ENCODE results near the gene ANP32E. TPM values are rescaled to one million over a fixed set of nuclear protein-coding genes. Genes with fewer than 3 reads are reported as not detected.
A peak's percentile ranks its signal among the peaks of the same experiment; 100 is the strongest.

The ANP32E gene
- total and polyA plus RNA-seq, 9 of the 15 experiments (the other 6 are each of a cell fraction or from before 2014, with no cell fraction given), result 60.4 to 197 (median 104) TPM

DNA sequence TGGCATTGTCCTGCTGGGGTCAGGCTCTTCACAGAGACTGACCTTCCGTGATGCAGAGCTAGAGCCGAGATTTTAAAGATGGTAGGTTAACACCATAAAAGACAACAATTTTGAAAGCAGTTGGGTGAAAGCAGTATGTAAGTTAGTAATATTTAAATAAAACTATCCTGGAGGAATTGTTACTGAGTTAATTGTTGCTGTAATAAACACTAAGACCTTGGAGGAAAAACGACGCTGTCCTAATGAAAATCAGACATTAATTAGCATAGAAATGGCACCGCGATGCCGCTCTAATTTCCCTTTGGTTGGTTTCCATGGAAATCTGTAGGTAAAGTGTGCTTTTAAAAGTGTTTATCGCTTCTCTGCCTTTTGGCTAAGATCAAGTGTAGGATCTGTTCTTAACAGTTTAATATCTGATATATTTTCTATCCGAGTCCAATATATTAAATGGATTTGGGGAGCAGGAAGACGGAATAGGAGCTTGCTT is 745 bp upstream of the ANP32E start (continued):
- TF ChIP-seq, protein P1, sequence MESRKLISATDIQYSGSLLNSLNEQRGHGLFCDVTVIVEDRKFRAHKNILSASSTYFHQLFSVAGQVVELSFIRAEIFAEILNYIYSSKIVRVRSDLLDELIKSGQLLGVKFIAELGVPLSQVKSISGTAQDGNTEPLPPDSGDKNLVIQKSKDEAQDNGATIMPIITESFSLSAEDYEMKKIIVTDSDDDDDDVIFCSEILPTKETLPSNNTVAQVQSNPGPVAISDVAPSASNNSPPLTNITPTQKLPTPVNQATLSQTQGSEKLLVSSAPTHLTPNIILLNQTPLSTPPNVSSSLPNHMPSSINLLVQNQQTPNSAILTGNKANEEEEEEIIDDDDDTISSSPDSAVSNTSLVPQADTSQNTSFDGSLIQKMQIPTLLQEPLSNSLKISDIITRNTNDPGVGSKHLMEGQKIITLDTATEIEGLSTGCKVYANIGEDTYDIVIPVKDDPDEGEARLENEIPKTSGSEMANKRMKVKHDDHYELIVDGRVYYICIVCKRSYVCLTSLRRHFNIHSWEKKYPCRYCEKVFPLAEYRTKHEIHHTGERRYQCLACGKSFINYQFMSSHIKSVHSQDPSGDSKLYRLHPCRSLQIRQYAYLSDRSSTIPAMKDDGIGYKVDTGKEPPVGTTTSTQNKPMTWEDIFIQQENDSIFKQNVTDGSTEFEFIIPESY (CRISPR knock-in tag; IDR thresholded peaks at IDR 0.05), result peak; percentile 37; the same call in 1 of the 2 replicates

DNA sequence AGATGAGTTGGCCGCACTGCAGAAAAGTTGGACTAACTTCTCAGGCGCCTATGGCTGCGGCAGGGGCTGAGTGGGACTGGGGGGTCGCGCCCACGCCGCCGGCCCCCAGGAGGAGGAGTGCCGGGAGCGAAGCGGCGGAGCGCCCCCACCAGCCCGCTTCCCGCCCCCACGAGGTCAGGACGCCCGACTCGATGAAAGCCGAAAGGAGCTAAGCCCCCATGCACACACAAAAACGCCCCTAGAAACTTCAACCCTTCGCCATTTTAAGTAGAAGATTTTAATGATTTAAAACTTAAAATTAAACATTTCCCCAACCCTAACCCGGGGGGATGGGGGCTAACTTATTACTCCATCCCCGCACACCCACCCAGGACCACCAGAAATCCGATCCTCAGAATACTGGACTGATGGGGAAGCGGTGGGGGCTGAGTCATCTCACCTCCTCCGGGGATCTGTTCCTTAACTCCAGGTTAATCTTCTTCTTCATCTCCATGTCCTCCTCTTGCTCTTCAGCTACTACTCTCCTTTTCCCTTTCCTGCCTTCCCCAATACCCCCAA is 539 bp downstream of the ANP32E start:
- intact Hi-C loops (cut with micrococcal nuclease) (no loop called here), in situ Hi-C loops (cut with MboI) (no loop called here)
- BruUV-seq (replicated peaks), result TSS peak; percentile 87
- TF ChIP-seq ZFP36 (IDR thresholded peaks at IDR 0.05; ENCODE audit: low read depth, low read length, partially characterized antibody) (no peak), ZNF431 (CRISPR knock-in tag; IDR thresholded peaks at IDR 0.05) (no peak), NEUROD1 (IDR thresholded peaks at IDR 0.05; ENCODE audit: borderline replicate concordance, low read depth, low read length, partially characterized antibody) (no peak), PTTG1 (tag; IDR thresholded peaks at IDR 0.05; ENCODE audit: low read depth) (no peak), TGIF2 (CRISPR knock-in tag; IDR thresholded peaks at IDR 0.05) (no peak), ZNF41 (CRISPR knock-in tag; conservative IDR thresholded peaks at IDR 0.05) (no peak), NBN (IDR thresholded peaks at IDR 0.05; ENCODE audit: low read depth) (no peak), CBFA2T3 (IDR thresholded peaks at IDR 0.05) (no peak), ZFP1 (CRISPR knock-in tag; IDR thresholded peaks at IDR 0.05) (no peak), SMARCC2 (IDR thresholded peaks at IDR 0.05; ENCODE audit: low read depth) (0 out of 2 replicates have a peak, but pooled peaks have one; percentile 18), ZNF408 (CRISPR knock-in tag; IDR thresholded peaks at IDR 0.05; ENCODE audit: low read depth) (no peak)
- TF ChIP-seq, protein P2, sequence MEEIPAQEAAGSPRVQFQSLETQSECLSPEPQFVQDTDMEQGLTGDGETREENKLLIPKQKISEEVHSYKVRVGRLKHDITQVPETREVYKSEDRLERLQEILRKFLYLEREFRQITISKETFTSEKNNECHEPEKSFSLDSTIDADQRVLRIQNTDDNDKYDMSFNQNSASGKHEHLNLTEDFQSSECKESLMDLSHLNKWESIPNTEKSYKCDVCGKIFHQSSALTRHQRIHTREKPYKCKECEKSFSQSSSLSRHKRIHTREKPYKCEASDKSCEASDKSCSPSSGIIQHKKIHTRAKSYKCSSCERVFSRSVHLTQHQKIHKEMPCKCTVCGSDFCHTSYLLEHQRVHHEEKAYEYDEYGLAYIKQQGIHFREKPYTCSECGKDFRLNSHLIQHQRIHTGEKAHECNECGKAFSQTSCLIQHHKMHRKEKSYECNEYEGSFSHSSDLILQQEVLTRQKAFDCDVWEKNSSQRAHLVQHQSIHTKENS (CRISPR knock-in tag; IDR thresholded peaks at IDR 0.05), result no peak
- TF ChIP-seq, protein P3, sequence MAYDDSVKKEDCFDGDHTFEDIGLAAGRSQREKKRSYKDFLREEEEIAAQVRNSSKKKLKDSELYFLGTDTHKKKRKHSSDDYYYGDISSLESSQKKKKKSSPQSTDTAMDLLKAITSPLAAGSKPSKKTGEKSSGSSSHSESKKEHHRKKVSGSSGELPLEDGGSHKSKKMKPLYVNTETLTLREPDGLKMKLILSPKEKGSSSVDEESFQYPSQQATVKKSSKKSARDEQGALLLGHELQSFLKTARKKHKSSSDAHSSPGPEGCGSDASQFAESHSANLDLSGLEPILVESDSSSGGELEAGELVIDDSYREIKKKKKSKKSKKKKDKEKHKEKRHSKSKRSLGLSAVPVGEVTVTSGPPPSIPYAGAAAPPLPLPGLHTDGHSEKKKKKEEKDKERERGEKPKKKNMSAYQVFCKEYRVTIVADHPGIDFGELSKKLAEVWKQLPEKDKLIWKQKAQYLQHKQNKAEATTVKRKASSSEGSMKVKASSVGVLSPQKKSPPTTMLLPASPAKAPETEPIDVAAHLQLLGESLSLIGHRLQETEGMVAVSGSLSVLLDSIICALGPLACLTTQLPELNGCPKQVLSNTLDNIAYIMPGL (CRISPR knock-in tag; IDR thresholded peaks at IDR 0.05), result no peak
- TF ChIP-seq, protein P4, sequence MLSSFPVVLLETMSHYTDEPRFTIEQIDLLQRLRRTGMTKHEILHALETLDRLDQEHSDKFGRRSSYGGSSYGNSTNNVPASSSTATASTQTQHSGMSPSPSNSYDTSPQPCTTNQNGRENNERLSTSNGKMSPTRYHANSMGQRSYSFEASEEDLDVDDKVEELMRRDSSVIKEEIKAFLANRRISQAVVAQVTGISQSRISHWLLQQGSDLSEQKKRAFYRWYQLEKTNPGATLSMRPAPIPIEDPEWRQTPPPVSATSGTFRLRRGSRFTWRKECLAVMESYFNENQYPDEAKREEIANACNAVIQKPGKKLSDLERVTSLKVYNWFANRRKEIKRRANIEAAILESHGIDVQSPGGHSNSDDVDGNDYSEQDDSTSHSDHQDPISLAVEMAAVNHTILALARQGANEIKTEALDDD (IDR thresholded peaks at IDR 0.05), result no peak

More for the DNA sequence above, 539 bp downstream of the ANP32E start:
- peak overlapping the region; percentile 95 for H3K27ac ChIP-seq (ENCODE audit: extremely low read depth, low read depth, low read length)
- H3K9me1 ChIP-seq (ENCODE audit: control insufficient read depth, insufficient read depth, low read length), result no peaks in the 10 kb centered on the region
- H3K36me3 ChIP-seq (ENCODE audit: control insufficient read depth, insufficient read depth, low read length), result peaks cover 21% of the 10 kb centered on the region; the same call in 2 of the 3 replicates
- H2AFZ ChIP-seq (ENCODE audit: low read depth, low read length), result peak overlapping the region; percentile 52
- ATAC-seq (peak; percentile 22), DNase-seq (ENCODE audit: extremely low read depth in 1 of 4, low spot score in 3 of 4) (peak; percentile 51 to 64 (median 58)), FAIRE-seq (peak; percentile 15)
- H3K9me3 ChIP-seq (replicated peaks; ENCODE audit: control insufficient read depth, insufficient read depth, low read depth, low read length), result no peaks in the 10 kb centered on the region
- H4K20me1 ChIP-seq (replicated peaks; ENCODE audit: control insufficient read depth, insufficient read depth, low read length), result no peaks in the 10 kb centered on the region; the same call in 1 of the 2 replicates
- H3K79me2 ChIP-seq (ENCODE audit: control insufficient read depth, insufficient read depth, low read length), result peaks cover 60% of the 10 kb centered on the region
- POLR2A ChIA-PET, result interaction anchor here (0.7 to 1.5 kb wide), 8 partner anchors 10 to 349 kb away, joined by 3 to 7 read pairs (median 3); partner anchors contain the start of gene APH1A
- peak overlapping the region; percentile 95 for H3K4me3 ChIP-seq
- 0% methylated on average over 11 of the region's 27 CpGs for WGBS (ENCODE audit: insufficient coverage, low coverage, missing lambda C conversion rate)
- H3K4me1 ChIP-seq (replicated peaks in 1 of 2; ENCODE audit: control insufficient read depth in 2 of 2, insufficient read depth in 2 of 2, low read length in 2 of 2), result peaks cover 13 to 16% of the 10 kb centered on the region in 2 experiments; a peak in 4 of 5 replicates
- H3K27me3 ChIP-seq (ENCODE audit: control insufficient read depth in 2 of 2, insufficient read depth in 2 of 2, low read length in 2 of 2), result no peaks in the 10 kb centered on the region
- CTCF ChIA-PET (ENCODE audit: low intra/inter-chr PET ratio), result no interaction called here
- peak overlapping the region; percentile 89 for H3K4me2 ChIP-seq (ENCODE audit: insufficient read depth, low read length)
- H3K9ac ChIP-seq (ENCODE audit: insufficient read depth in 1 of 2, low read depth in 2 of 2, low read length in 2 of 2), result peak overlapping the region; percentile 94 to 97

Data from K562 (cell line).